Dermis blood vessel endothelial cell (primary cell): ENCODE measurements around the gene SWSAP1. TPM values are rescaled to one million over a fixed set of nuclear protein-coding genes. Genes with fewer than 3 reads are reported as not detected.

Experiments used
- DNase-seq: peaks from one replicate; pipeline ENCODE4 v3.0.0; 2010
- total RNA-seq: library from RNA; depleted of rRNA; stranded (reverse); fragments of >200 nt; gene quantifications from 2 replicates; pipeline ENCODE4 v1.2.3, GENCODE V29; 2014

Gene SWSAP1
- total RNA-seq, 1 donor from 2014 or later: 0.85 TPM

DNA sequence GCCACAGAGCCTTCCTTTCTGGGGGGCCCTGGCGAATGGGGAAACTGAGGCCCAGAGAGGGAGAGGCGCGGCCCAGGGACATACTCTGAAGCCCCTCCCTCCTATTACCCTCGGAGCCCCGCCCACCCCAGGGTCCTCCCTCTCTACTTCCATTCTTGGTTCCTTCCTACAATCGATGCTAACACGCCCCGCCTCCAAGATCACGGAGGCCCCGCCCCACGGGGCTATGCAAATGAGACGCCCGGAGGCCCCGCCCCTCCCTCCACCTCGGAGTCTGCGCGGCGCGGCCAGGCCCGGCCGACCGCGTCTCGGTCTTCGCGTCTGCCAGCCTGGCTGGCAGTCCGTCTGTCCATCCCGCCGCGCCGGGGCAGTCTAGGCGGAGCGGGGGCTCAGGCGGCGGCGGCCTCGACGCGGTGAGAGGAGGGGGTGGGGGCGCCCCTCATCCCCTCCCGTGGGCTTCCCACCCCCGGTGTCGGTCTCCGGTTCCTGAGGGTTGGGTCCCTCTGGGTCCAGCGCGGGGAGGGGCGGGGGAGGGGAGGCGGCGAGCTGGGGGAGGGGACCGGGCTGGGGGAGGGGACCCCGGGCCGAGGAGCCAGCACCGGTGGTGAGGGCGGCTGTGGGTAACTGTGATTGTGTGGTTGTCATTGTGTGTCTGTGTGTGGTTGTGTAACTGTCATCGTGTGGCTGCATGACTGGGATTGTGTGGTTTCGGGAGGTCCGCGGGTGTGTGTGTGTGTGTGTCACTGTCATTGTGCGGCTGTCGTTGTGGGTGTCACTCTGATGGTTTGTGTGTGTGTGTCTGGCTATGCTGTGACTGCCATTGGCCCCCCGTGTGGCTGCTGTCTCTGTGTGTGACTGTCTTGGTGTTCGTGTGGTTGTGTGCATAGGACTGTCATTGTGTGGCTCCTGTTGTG is 19.0 kb upstream of the SWSAP1 start, which contains the start of gene PLPPR2:
Gene PLPPR2 (plus strand): TSS at position 273 of the 914 bp plus-strand sequence. CDS start 2,242 bp downstream, outside the sequence.
- DNase-seq: peak; percentile 91

DNA sequence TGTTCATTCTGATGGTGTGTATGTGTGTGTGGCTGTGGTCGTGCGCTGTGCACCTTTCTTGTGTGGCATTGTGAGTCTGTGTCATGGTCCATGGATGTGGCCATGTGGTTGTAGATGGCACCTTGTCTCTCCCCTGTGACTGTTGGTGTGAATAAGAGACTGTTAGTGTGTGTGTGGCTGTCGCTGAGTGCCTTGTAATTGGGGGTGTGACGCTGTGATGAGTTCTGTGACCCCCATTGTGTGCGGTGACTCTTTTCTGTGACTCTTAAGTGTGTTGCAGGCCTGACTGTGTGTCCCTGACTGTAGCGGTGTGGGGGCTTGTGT is 18.4 kb upstream of the SWSAP1 start:
- no peak for DNase-seq

DNA sequence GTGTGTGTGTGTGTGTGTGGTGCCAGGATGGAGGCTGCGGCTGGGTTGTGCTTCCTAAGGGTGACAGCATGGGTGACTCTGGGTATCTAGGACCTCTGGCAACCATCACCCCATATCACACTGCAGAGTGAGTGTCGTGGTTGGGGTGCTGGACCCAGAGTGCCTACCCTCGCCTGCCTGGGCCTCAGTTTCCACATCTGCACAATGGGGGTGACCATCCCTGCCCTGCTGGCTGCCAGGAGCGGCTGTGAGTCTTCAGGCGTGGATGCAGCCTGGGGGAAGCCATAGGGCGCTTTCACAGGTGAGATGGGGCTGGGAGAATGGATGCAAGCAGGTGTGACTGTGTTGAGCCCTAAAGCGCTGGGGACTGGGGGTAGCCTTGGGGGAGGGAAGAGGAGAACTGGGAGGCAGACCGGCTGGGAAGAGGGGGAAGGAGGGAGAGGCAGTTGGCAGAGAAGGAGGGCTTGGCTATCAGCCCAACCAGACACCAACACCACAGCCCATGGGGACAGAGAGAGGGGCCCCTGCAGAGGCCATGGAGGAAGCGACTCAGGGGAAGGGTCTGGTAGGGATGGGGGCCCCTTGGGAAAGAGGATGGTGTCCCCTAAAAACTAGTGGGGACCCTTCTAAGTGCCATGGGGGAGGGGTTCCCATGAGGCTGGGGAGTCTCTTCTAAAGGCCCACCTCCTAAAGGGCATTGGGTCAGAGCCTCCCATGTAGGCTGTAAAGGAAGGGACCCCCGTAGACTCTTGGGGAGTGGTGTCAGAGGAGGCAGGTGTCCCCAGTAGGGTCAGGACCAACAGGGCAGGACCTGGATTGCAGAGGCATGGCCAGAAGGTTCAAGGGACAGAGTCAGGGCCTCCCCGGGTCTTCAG is 17.6 kb upstream of the SWSAP1 start:
- no peak for DNase-seq

DNA sequence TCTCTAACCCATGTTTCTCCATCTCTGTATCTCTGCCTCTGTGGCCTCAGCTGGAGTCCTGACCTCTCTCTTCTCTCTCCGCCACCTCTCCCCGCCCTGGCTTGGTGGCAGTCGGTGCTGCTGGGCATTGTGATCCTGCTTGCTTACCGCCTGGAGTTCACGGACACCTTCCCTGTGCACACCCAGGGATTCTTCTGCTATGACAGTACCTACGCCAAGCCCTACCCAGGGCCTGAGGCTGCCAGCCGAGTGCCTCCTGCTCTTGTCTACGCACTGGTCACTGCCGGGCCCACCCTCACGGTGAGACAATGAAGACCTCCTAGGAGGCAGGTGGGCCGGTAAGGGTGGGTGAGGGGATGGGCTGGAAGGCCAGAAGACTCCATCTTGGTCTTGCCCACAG is 15.0 kb upstream of the SWSAP1 start:
- no peak for DNase-seq

- DNase-seq: peak; percentile 56
Measured at GRCh38 chr19:11361037-11361770, 13.3 kb upstream of the SWSAP1 start.

GRCh38 chr19:11361771-11362731 is 12.4 kb upstream of the SWSAP1 start:
- DNase-seq: no peak

- no peak for DNase-seq
Measured at GRCh38 chr19:11363881-11364280, 10.6 kb upstream of the SWSAP1 start.

- DNase-seq: no peak
Measured at GRCh38 chr19:11364296-11364904, 10.1 kb upstream of the SWSAP1 start.

- no peak for DNase-seq
Measured at GRCh38 chr19:11364935-11365334, 9.5 kb upstream of the SWSAP1 start.

- no peak for DNase-seq
Measured at GRCh38 chr19:11365557-11366117, 8.8 kb upstream of the SWSAP1 start.

- DNase-seq: no peak
Measured at GRCh38 chr19:11367528-11367927, 6.9 kb upstream of the SWSAP1 start.

- no peak for DNase-seq
Measured at GRCh38 chr19:11370744-11371143, 3.7 kb upstream of the SWSAP1 start.

- no peak for DNase-seq
Measured at GRCh38 chr19:11373166-11373884, 1.1 kb upstream of the SWSAP1 start.

DNA sequence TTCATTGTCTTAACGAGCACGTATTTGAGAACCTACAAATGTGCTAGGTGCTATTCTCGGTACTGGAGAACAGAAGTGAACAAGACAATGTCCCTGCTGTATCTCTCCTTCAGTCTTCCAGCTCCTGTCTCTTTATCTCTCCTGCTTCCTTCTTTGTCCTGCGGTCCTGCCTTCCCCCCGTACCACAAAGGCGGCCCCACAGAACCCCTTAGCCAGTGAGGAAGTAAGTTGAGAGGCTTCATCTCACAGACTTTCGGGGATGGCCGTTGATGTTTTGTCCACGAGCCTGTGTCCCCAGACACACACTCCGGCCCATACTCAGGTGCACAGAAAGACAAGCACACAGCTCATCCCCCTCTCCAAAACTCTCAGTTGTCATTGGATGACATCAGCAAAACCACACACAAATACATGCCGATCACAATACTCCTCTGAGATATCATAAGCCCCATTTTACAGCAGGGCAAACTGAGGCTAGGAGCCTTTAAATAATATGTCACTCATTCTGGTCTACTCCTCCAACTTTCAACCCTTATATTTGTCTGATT is 507 bp upstream of the SWSAP1 start:
- DNase-seq: no peak

GRCh38 chr19:11375143-11375948 is 880 bp downstream of the SWSAP1 start:
- peak; percentile 62 for DNase-seq

- peak; percentile 48 for DNase-seq
Measured at GRCh38 chr19:11377237-11377636, 2.8 kb downstream of the SWSAP1 start.

DNA sequence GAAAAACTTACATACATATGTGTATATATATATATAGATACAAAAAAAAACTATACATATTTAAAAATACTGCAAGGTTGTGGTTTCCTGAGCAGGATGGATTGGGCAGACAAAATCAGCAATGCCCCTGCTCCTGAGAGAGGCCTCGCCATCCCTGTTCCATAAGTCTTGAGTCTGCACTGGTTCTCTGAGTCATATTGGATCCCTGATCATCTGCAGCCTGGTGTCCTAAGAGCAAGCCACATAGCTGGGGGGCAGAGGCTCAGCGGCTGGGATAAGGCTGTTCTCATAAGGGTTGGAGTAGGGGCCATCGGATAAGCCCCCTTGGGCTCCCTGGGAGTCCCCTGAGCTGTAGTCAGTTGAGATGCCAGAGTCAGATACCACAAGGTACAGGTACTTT is 3.3 kb downstream of the SWSAP1 start:
- DNase-seq: no peak

DNA sequence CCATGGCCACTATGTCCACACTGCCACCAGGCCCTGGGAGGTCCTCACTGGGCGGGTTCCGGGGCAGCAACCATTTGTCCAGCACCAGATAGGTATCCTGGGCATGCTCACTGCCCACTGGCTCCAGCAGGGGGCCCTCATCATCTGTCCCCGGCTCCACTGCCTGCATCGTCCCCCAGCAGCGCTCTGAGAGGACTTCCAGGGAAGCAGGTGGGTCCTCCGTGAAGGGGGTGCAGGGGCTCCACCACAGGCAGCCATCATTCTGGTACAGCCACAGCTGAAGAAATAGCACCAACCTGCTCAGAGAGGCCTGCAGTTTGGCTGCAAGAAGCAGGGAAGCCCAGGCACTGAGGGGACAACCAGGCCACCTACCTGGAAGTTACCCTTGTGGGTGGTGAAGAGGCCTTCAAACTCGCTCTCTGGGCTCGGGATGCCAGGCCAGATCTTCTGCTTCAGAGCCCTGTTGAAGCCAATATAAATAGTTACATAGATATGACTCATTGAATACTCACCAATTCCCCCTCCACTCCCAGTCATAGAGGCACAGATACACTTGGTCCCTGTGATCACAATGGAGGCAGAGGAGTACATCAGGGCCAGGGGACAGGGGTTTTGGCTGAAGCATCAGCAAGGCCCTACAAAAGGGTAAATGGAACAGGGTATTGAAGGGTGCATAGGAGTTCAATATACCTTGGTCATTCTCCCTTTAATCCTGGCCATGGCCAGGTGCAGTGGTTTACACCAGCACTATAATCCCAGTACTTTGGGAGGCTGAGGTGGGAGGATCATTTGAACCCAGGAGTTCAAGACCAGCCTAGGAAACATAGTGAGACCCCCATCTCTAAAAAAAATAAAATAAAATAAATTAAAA is 4.1 kb downstream of the SWSAP1 start:
- DNase-seq: peak; percentile 76
